ENCODE data around the gene RABGAP1L. TPM values are rescaled to one million over a fixed set of nuclear protein-coding genes. Genes with fewer than 3 reads are reported as not detected.

The RABGAP1L gene
- total RNA-seq, 1 experiment from 2014 or later, result 29.3 TPM

DNA sequence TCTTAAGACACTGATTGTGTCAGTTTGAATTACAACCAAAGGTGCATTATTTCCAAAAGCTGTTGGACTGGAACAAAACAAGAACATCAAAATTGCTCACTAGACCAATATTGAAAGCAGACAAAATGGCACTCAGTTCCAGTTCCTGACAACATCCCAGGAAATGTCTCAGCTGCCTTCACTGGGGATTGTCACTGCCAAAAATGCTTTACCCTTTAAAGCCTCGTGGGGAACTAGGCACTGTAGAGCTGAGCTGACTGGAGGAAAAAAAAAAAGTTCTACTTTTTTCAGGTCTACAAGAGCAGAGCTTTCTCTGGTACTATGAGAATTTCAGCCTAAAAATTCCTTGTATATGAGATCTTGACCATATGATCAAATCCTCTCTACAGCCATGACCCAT lies 310.4 kb downstream of the RABGAP1L start:
- Histone ChIP-seq H3K9ac (ENCODE audit: low read length) (no peak overlapping the region), H4K20me1 (ENCODE audit: insufficient read depth) (no peaks in the 10 kb centered on the region), H3K4me2 (ENCODE audit: low read length) (no peak overlapping the region), H3K36me3 (ENCODE audit: control insufficient read depth in 1 of 2, insufficient read depth in 2 of 2, low read length in 2 of 2) (no peaks in the 10 kb centered on the region), H3K4me1 (ENCODE audit: control insufficient read depth in 1 of 2, insufficient read depth in 2 of 2, low read length in 2 of 2) (no peaks in the 10 kb centered on the region), H3K27me3 (ENCODE audit: insufficient read depth, low read length) (no peaks in the 10 kb centered on the region), H3K9me3 (ENCODE audit: control insufficient read depth in 1 of 2, insufficient read depth in 1 of 2, low read depth in 1 of 2, low read length in 2 of 2) (no peaks in the 10 kb centered on the region), H3K9me2 (ENCODE audit: insufficient read depth) (no peaks in the 10 kb centered on the region), H3K79me2 (ENCODE audit: insufficient read depth, low read length) (no peaks in the 10 kb centered on the region), H3K4me3 (replicated peaks in 1 of 2; ENCODE audit: low read depth in 1 of 2, low read length in 2 of 2) (no peak overlapping the region), H3K27ac (ENCODE audit: low read depth, low read length) (no peak overlapping the region), H2AFZ (ENCODE audit: low read depth, low read length, poor library complexity, severe bottlenecking) (no peak overlapping the region)
- DNase-seq (ENCODE audit: low read depth, low spot score), result no peak
- no peak for ATAC-seq
- RAD21 ChIA-PET (ENCODE audit: low non-redundant PET in 1 of 2, low total read pairs in 2 of 2, uncharacterized antibody in 2 of 2, unreplicated experiment in 2 of 2), result no interaction called here
- no TSS peak for BruUV-seq (replicated peaks)
- intact Hi-C loops (cut with micrococcal nuclease), result no loop called here
- POLR2A ChIA-PET, result no interaction called here
- TF ChIP-seq JUND (IDR thresholded peaks at IDR 0.05) (no peak), EZH2phosphoT487 (IDR thresholded peaks at IDR 0.05; ENCODE audit: borderline replicate concordance) (no peak), EZH2 (IDR thresholded peaks at IDR 0.05) (no peak), FOSL1 (IDR thresholded peaks at IDR 0.05; ENCODE audit: low read depth) (no peak), YY1 (IDR thresholded peaks at IDR 0.05; ENCODE audit: extremely low read depth, insufficient replicate concordance, low read depth, low read length) (no peak), ELF1 (IDR thresholded peaks at IDR 0.05; ENCODE audit: borderline replicate concordance, low read depth) (no peak), SRF (IDR thresholded peaks at IDR 0.05; ENCODE audit: low read depth) (no peak), CBX3 (IDR thresholded peaks at IDR 0.05; ENCODE audit: low read depth) (no peak), ZFX (IDR thresholded peaks at IDR 0.05) (no peak), POLR2A (IDR thresholded peaks at IDR 0.05; ENCODE audit: borderline replicate concordance, extremely low read depth, insufficient read depth, insufficient read length) (no peak), TCF7L2 (IDR thresholded peaks at IDR 0.05; ENCODE audit: borderline replicate concordance, extremely low read depth, insufficient read depth, insufficient read length) (no peak), CEBPB (IDR thresholded peaks at IDR 0.05; ENCODE audit: low read depth) (no peak), POLR2AphosphoS5 (IDR thresholded peaks at IDR 0.05; ENCODE audit: low read depth, low read length) (no peak), SIN3A (IDR thresholded peaks at IDR 0.05; ENCODE audit: low read depth) (no peak)
- TF ChIP-seq, protein P1, sequence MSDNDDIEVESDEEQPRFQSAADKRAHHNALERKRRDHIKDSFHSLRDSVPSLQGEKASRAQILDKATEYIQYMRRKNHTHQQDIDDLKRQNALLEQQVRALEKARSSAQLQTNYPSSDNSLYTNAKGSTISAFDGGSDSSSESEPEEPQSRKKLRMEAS (IDR thresholded peaks at IDR 0.05), result no peak
- TF ChIP-seq, protein P2, sequence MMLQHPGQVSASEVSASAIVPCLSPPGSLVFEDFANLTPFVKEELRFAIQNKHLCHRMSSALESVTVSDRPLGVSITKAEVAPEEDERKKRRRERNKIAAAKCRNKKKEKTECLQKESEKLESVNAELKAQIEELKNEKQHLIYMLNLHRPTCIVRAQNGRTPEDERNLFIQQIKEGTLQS (IDR thresholded peaks at IDR 0.05), result no peak
- TF ChIP-seq, protein P3, sequence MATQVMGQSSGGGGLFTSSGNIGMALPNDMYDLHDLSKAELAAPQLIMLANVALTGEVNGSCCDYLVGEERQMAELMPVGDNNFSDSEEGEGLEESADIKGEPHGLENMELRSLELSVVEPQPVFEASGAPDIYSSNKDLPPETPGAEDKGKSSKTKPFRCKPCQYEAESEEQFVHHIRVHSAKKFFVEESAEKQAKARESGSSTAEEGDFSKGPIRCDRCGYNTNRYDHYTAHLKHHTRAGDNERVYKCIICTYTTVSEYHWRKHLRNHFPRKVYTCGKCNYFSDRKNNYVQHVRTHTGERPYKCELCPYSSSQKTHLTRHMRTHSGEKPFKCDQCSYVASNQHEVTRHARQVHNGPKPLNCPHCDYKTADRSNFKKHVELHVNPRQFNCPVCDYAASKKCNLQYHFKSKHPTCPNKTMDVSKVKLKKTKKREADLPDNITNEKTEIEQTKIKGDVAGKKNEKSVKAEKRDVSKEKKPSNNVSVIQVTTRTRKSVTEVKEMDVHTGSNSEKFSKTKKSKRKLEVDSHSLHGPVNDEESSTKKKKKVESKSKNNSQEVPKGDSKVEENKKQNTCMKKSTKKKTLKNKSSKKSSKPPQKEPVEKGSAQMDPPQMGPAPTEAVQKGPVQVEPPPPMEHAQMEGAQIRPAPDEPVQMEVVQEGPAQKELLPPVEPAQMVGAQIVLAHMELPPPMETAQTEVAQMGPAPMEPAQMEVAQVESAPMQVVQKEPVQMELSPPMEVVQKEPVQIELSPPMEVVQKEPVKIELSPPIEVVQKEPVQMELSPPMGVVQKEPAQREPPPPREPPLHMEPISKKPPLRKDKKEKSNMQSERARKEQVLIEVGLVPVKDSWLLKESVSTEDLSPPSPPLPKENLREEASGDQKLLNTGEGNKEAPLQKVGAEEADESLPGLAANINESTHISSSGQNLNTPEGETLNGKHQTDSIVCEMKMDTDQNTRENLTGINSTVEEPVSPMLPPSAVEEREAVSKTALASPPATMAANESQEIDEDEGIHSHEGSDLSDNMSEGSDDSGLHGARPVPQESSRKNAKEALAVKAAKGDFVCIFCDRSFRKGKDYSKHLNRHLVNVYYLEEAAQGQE (IDR thresholded peaks at IDR 0.05; ENCODE audit: low read depth), result no peak
- TF ChIP-seq, protein P4, sequence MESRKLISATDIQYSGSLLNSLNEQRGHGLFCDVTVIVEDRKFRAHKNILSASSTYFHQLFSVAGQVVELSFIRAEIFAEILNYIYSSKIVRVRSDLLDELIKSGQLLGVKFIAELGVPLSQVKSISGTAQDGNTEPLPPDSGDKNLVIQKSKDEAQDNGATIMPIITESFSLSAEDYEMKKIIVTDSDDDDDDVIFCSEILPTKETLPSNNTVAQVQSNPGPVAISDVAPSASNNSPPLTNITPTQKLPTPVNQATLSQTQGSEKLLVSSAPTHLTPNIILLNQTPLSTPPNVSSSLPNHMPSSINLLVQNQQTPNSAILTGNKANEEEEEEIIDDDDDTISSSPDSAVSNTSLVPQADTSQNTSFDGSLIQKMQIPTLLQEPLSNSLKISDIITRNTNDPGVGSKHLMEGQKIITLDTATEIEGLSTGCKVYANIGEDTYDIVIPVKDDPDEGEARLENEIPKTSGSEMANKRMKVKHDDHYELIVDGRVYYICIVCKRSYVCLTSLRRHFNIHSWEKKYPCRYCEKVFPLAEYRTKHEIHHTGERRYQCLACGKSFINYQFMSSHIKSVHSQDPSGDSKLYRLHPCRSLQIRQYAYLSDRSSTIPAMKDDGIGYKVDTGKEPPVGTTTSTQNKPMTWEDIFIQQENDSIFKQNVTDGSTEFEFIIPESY (IDR thresholded peaks at IDR 0.05; ENCODE audit: extremely low read depth, insufficient replicate concordance, low read length), result no peak
- CTCF ChIA-PET, result no interaction called here

Data from HCT116 (cell line).